IMR-90 (cell line): ENCODE measurements around the gene C2CD4B. TPM values are rescaled to one million over a fixed set of nuclear protein-coding genes. Genes with fewer than 3 reads are reported as not detected.

Experiments
- ATAC-seq: fragments of 200-7000 bp; cut with Tn5 transposase; 2 replicates; pipeline ENCODE4 v1.9.1; 2020; ENCODE audit warnings: low read depth, mild to moderate bottlenecking, moderate library complexity
- BruUV-seq: library from RNA; stranded (reverse); fragments of 400-500 nt; replicated peaks from 2 replicates; lab custom pipeline; 2021; lab: Mats Ljungman, UMichigan
- CTCF ChIA-PET: fragments of 300-600 bp; formaldehyde crosslinking; extraction: SDS; loops from one replicate; lab custom pipeline; 2021; ENCODE audit warnings: antibody characterized with exemption; lab: Yijun Ruan, JAX
- POLR2A ChIA-PET: fragments of 300-600 bp; sonication (Branson Sonifier 250); formaldehyde crosslinking; loops from one replicate; lab custom pipeline; 2022; ENCODE audit warnings: antibody characterized with exemption; ENCODE audit not compliant: unreplicated experiment; lab: Charles Lee
- DNase-seq: peaks from one replicate; pipeline ENCODE4 v3.0.0; 2013
- H2AFZ ChIP-seq: replicated peaks from 2 replicates; pipeline ENCODE3; 2013; ENCODE audit warnings: low read length, mild to moderate bottlenecking; ENCODE audit not compliant: poor library complexity
- H2AK5ac ChIP-seq: 2 replicates; pipeline ENCODE4 v1.6.1; 2013; ENCODE audit warnings: low read depth, low read length, inconsistent platforms
- H2AK9ac ChIP-seq: replicated peaks from 2 replicates; pipeline ENCODE3; 2013; ENCODE audit warnings: mild to moderate bottlenecking, low read depth, low read length, moderate library complexity; ENCODE audit not compliant: poor library complexity
- H2BK120ac ChIP-seq: 2 replicates; pipeline ENCODE4 v1.6.1; 2013; ENCODE audit warnings: low read depth, low read length, inconsistent platforms
- H2BK15ac ChIP-seq: 3 replicates; pipeline ENCODE4 v1.6.1; 2013; ENCODE audit warnings: low read depth, low read length, inconsistent platforms
- H2BK20ac ChIP-seq: 2 replicates; pipeline ENCODE4 v1.6.1; 2013; ENCODE audit warnings: low read depth, mild to moderate bottlenecking, inconsistent platforms, low read length, moderate library complexity
- H2BK5ac ChIP-seq: 2 replicates; pipeline ENCODE4 v1.6.1; 2013; ENCODE audit warnings: mild to moderate bottlenecking, low read depth, low read length, inconsistent platforms; ENCODE audit not compliant: poor library complexity, severe bottlenecking
- H3K14ac ChIP-seq: replicated peaks from 2 replicates; pipeline ENCODE4 v1.6.1; 2013; ENCODE audit warnings: low read depth, low read length, inconsistent platforms
- H3K18ac ChIP-seq: 2 replicates; pipeline ENCODE4 v1.6.1; 2013; ENCODE audit warnings: low read depth, low read length, control low read depth
- H3K23ac ChIP-seq: 2 replicates; pipeline ENCODE4 v1.6.1; 2013; ENCODE audit warnings: low read depth, low read length, inconsistent platforms
- H3K27ac ChIP-seq: 2 replicates; pipeline ENCODE4 v1.5.1; 2013; ENCODE audit warnings: mild to moderate bottlenecking, control low read depth, low read length; ENCODE audit not compliant: insufficient read depth
- H3K27me3 ChIP-seq: 2 replicates; pipeline ENCODE4 v1.6.1; 2013; ENCODE audit warnings: low read length; ENCODE audit not compliant: control insufficient read depth, insufficient read depth
- H3K36me3 ChIP-seq: 2 replicates; pipeline ENCODE4 v1.6.1; 2013; ENCODE audit warnings: low read length, mixed read lengths; ENCODE audit not compliant: control insufficient read depth, insufficient read depth
- H3K4ac ChIP-seq: 2 replicates; pipeline ENCODE4 v1.6.1; 2013; ENCODE audit warnings: low read depth, low read length, inconsistent platforms
- H3K4me1 ChIP-seq: 2 replicates; pipeline ENCODE4 v1.6.1; 2013; ENCODE audit warnings: low read length, mixed read lengths; ENCODE audit not compliant: control insufficient read depth, insufficient read depth
- H3K4me2 ChIP-seq: 2 replicates; pipeline ENCODE4 v1.6.1; 2013; ENCODE audit warnings: low read depth, mild to moderate bottlenecking, control low read depth, low read length, moderate library complexity
- H3K4me3 ChIP-seq: 2 replicates; pipeline ENCODE4 v1.5.1; 2013; ENCODE audit warnings: low read depth, mild to moderate bottlenecking, control low read depth, low read length, moderate library complexity; ENCODE audit not compliant: insufficient read depth
- H3K56ac ChIP-seq: 2 replicates; pipeline ENCODE4 v1.6.1; 2013; ENCODE audit warnings: low read length, inconsistent platforms; ENCODE audit not compliant: insufficient read depth; ENCODE audit errors: extremely low read depth
- H3K79me1 ChIP-seq, 2 experiments: 2 replicates each; pipeline ENCODE4 v1.6.1; 2013; ENCODE audit warnings: low read length in 2 of 2, inconsistent platforms in 1 of 2, low read depth in 1 of 2
- H3K9ac ChIP-seq: 2 replicates; pipeline ENCODE4 v1.6.1; 2013; ENCODE audit warnings: low read depth, low read length, control low read depth
- H3K9me1 ChIP-seq: 2 replicates; pipeline ENCODE4 v1.6.1; 2013; ENCODE audit warnings: low read length, inconsistent platforms; ENCODE audit not compliant: insufficient read depth
- H3K9me3 ChIP-seq: 2 replicates; pipeline ENCODE4 v1.6.1; 2013; ENCODE audit warnings: low read length; ENCODE audit not compliant: control insufficient read depth, insufficient read depth
- H4K20me1 ChIP-seq: 2 replicates; pipeline ENCODE4 v1.6.1; 2013; ENCODE audit warnings: low read length, inconsistent platforms; ENCODE audit not compliant: insufficient read depth
- H4K5ac ChIP-seq: 2 replicates; pipeline ENCODE4 v1.6.1; 2013; ENCODE audit warnings: mild to moderate bottlenecking, low read depth, low read length, control low read depth
- H4K8ac ChIP-seq, 2 experiments: 2 replicates each; pipeline ENCODE4 v1.6.1; 2013; ENCODE audit warnings: low read depth in 2 of 2, low read length in 2 of 2, control low read depth in 1 of 2, inconsistent platforms in 1 of 2
- H4K91ac ChIP-seq: 2 replicates; pipeline ENCODE4 v1.6.1; 2013; ENCODE audit warnings: low read depth, low read length, inconsistent platforms; ENCODE audit not compliant: insufficient read depth
- BHLHE40 ChIP-seq: fragments of 150-350 bp; IDR thresholded peaks from 2 replicates; pipeline ENCODE4 v1.6.1; 2016; ENCODE audit warnings: mild to moderate bottlenecking, low read depth, low read length
- CHD1 ChIP-seq: IDR thresholded peaks from 2 replicates; pipeline ENCODE4 v1.6.1; 2012; ENCODE audit warnings: low read depth, low read length, improper control_type of control experiment
- ELK1 ChIP-seq: fragments of 150-350 bp; IDR thresholded peaks from 2 replicates; pipeline ENCODE4 v1.6.1; 2016; ENCODE audit warnings: low read depth, mild to moderate bottlenecking, low read length, moderate library complexity, borderline replicate concordance
- FOS ChIP-seq: fragments of 150-350 bp; IDR thresholded peaks from 2 replicates; pipeline ENCODE4 v1.6.1; 2016; ENCODE audit warnings: low read depth, low read length
- MAZ ChIP-seq: IDR thresholded peaks from 2 replicates; pipeline ENCODE4 v1.6.1; 2012; ENCODE audit warnings: low read depth, mild to moderate bottlenecking, low read length, improper control_type of control experiment, moderate library complexity, borderline replicate concordance
- WGBS, 2 experiments: methylation state at CpG; one replicate each; pipeline versions ENCODE4 v1.1.5 to v1.1.7; 2013; ENCODE audit warnings: missing lambda C conversion rate in 2 of 2; ENCODE audit not compliant: insufficient read length in 1 of 2; ENCODE audit errors: extremely low coverage in 2 of 2; 5-methylcytosine and 5-hydroxymethylcytosine counted together
- dilution Hi-C: fragments of 300-500 bp; cut with HindIII; formaldehyde crosslinking; loops from one replicate; pipeline ENCODE4 v1.14.3; 2018; ENCODE audit warnings: low sequenced_read_pairs; ENCODE audit not compliant: unreplicated experiment
- in situ Hi-C: fragments of 300-500 bp; cut with MboI; formaldehyde crosslinking; loops from 3 replicates; pipeline ENCODE4 v1.14.3; 2019; ENCODE audit warnings: low sequenced_read_pairs, inconsistent platforms, mixed read lengths
- intact Hi-C: fragments of 100-400 bp; cut with micrococcal nuclease; formaldehyde crosslinking; loops from 2 replicates; pipeline ENCODE4 v1.10.0; 2022
- polyA plus RNA-seq, 3 experiments: library from polyadenylated mRNA; depleted of rRNA; stranded (reverse); fragments of >200 nt; gene quantifications; 2 replicates each; pipeline ENCODE4 v1.2.3, GENCODE V29; 2012; ENCODE audit warnings: low replicate concordance in 1 of 3
- total RNA-seq: library from RNA; depleted of rRNA; stranded (reverse); fragments of >200 nt; gene quantifications from 2 replicates; pipeline ENCODE4 v1.2.3, GENCODE V29; 2012
- TF ChIP-seq, protein P1 (sequence below): fragments of 150-350 bp; IDR thresholded peaks from 2 replicates; pipeline ENCODE4 v1.6.1; 2017; ENCODE audit warnings: mild to moderate bottlenecking, antibody characterized with exemption, low read length, low read depth

The C2CD4B gene
- total and polyA plus RNA-seq, 2 of the 4 experiments (the other 2 are of a cell fraction), result not detected

- in situ Hi-C loops, result no loop called here
- no peak overlapping the region for H4K8ac ChIP-seq
- peaks cover 2% of the 10 kb centered on the region; the same call in 1 of the 2 replicates for H3K9me3 ChIP-seq
- no peak overlapping the region for H3K14ac ChIP-seq
- H3K9me1 ChIP-seq, result no peaks in the 10 kb centered on the region
- H3K4ac ChIP-seq, result no peak overlapping the region
- no peak for DNase-seq
- no peaks in the 10 kb centered on the region for H3K36me3 ChIP-seq
- no peak for ATAC-seq
- H4K20me1 ChIP-seq, result no peaks in the 10 kb centered on the region
- no peak overlapping the region for H2BK20ac ChIP-seq
- intact Hi-C loops, result no loop called here
- no peak overlapping the region for H3K9ac ChIP-seq
- dilution Hi-C loops, result no loop called here
- no peak overlapping the region for H3K27ac ChIP-seq
- H2AFZ ChIP-seq, result no peak overlapping the region
- H2BK5ac ChIP-seq, result no peak overlapping the region
- H4K91ac ChIP-seq, result no peak overlapping the region
- no peak overlapping the region for H2BK15ac ChIP-seq
- H4K5ac ChIP-seq, result no peak overlapping the region
- H3K23ac ChIP-seq, result no peak overlapping the region
- CTCF ChIA-PET, result no interaction called here
- no peak overlapping the region for H2AK5ac ChIP-seq
- TF ChIP-seq MAZ (no peak), BHLHE40 (no peak), CHD1 (no peak), ELK1 (no peak), FOS (no peak)
- TF ChIP-seq, protein P1, sequence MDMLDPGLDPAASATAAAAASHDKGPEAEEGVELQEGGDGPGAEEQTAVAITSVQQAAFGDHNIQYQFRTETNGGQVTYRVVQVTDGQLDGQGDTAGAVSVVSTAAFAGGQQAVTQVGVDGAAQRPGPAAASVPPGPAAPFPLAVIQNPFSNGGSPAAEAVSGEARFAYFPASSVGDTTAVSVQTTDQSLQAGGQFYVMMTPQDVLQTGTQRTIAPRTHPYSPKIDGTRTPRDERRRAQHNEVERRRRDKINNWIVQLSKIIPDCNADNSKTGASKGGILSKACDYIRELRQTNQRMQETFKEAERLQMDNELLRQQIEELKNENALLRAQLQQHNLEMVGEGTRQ, result no peak
- H3K79me1 ChIP-seq, result no peaks in the 10 kb centered on the region
- no CpG with 5 or more reads among the region's 5 CpGs for WGBS, 2 experiments
- no peak overlapping the region for H2BK120ac ChIP-seq
- no peak overlapping the region for H3K56ac ChIP-seq
- H2AK9ac ChIP-seq, result no peak overlapping the region
- BruUV-seq, result no TSS peak
- H3K27me3 ChIP-seq, result no peaks in the 10 kb centered on the region
- H3K18ac ChIP-seq, result no peak overlapping the region
- H3K4me2 ChIP-seq, result no peak overlapping the region
- H3K4me1 ChIP-seq, result no peaks in the 10 kb centered on the region
- POLR2A ChIA-PET, result no interaction called here
- no peak overlapping the region for H3K4me3 ChIP-seq
Measured at GRCh38 chr15:62209821-62210220, 44.7 kb upstream of the C2CD4B start.
